Middle frontal gyrus (tissue), 1 donor: ENCODE results near the gene GRID1.

Source experiments
- DNase-seq: peaks from one replicate; pipeline ENCODE4 v3.0.0-alpha.2; 2015; ENCODE audit warnings: low spot score; ENCODE audit errors: extremely low spot score

The GRID1 gene

GRCh38 chr10:86354761-86355540 is 11.6 kb downstream of the GRID1 start:
- DNase-seq, result no peak

GRCh38 chr10:86353506-86354485 is 12.8 kb downstream of the GRID1 start:
- DNase-seq, result no peak

- DNase-seq, result no peak
Measured at GRCh38 chr10:86350897-86351296, 15.7 kb downstream of the GRID1 start.

GRCh38 chr10:86349940-86350630 is 16.5 kb downstream of the GRID1 start:
- DNase-seq, result no peak

- DNase-seq, result no peak
Measured at GRCh38 chr10:86349474-86349873, 17.1 kb downstream of the GRID1 start.

- no peak for DNase-seq
Measured at GRCh38 chr10:86348321-86349210, 18.0 kb downstream of the GRID1 start.

- no peak for DNase-seq
Measured at GRCh38 chr10:86347856-86348255, 18.7 kb downstream of the GRID1 start.

GRCh38 chr10:86346799-86347665 is 19.6 kb downstream of the GRID1 start:
- DNase-seq, result no peak

GRCh38 chr10:86345859-86346798 is 20.5 kb downstream of the GRID1 start:
- DNase-seq, result no peak

- DNase-seq, result no peak
Measured at GRCh38 chr10:86345296-86345858, 21.2 kb downstream of the GRID1 start.

- DNase-seq, result no peak
Measured at GRCh38 chr10:86344714-86345161, 21.9 kb downstream of the GRID1 start.

GRCh38 chr10:86344281-86344680 is 22.3 kb downstream of the GRID1 start:
- DNase-seq, result no peak

- DNase-seq, result no peak
Measured at GRCh38 chr10:86343761-86344160, 22.8 kb downstream of the GRID1 start.

- no peak for DNase-seq
Measured at GRCh38 chr10:86342111-86342863, 24.3 kb downstream of the GRID1 start.

GRCh38 chr10:86341361-86341811 is 25.2 kb downstream of the GRID1 start:
- DNase-seq, result no peak

- no peak for DNase-seq
Measured at GRCh38 chr10:86340991-86341260, 25.7 kb downstream of the GRID1 start.

- no peak for DNase-seq
Measured at GRCh38 chr10:86340176-86340990, 26.2 kb downstream of the GRID1 start.
